HEK293 (cell line): ENCODE results near the gene RGS5.

ENCODE experiments used
- CTCF ChIA-PET: fragments of 350-600 bp; formaldehyde crosslinking; extraction: SDS; loops from one replicate; lab custom pipeline; 2021; ENCODE audit warnings: antibody characterized with exemption; lab: Yijun Ruan, JAX
- POLR2A ChIA-PET: fragments of 300-600 bp; formaldehyde crosslinking; extraction: SDS; loops from one replicate; lab custom pipeline; 2020; ENCODE audit warnings: antibody characterized with exemption, inconsistent platforms; lab: Yijun Ruan, JAX
- H3K27ac ChIP-seq: fragments of 200-500 bp; sonication (Bioruptor generic); 2 replicates; pipeline ENCODE4 v1.5.1; 2014; ENCODE audit warnings: low read depth, low read length, control low read depth, inconsistent platforms; ENCODE audit errors: extremely low read depth
- H3K36me3 ChIP-seq, 2 experiments: fragments of 200-500 bp in 1 of 2; sonication (Bioruptor generic) in 1 of 2; 1 replicate in 1 of 2; 2 replicates in 1 of 2; pipeline ENCODE4 v1.5.1; 2014 to 2017; ENCODE audit warnings: inconsistent platforms in 2 of 2, low read length in 2 of 2; ENCODE audit not compliant: control insufficient read depth in 2 of 2, insufficient read depth in 1 of 2
- H3K4me1 ChIP-seq: fragments of 200-500 bp; sonication (Bioruptor generic); 2 replicates; pipeline ENCODE4 v1.5.1; 2014; ENCODE audit warnings: mild to moderate bottlenecking, low read length, inconsistent platforms; ENCODE audit not compliant: control insufficient read depth, insufficient read depth
- H3K4me3 ChIP-seq: 2 replicates; pipeline ENCODE4 v1.5.1; 2011; ENCODE audit warnings: low read depth, mild to moderate bottlenecking, control low read depth, low read length, moderate library complexity
- H3K9me3 ChIP-seq: fragments of 200-500 bp; sonication (Bioruptor generic); 2 replicates; pipeline ENCODE4 v1.5.1; 2014; ENCODE audit warnings: low read depth, low read length, inconsistent platforms; ENCODE audit not compliant: control insufficient read depth, insufficient read depth
- EGR2 ChIP-seq: fragments of 450-650 bp; formaldehyde crosslinking; IDR thresholded peaks from 2 replicates; pipeline ENCODE4 v1.5.1; 2016; ENCODE audit warnings: low read depth, missing biosample characterization, missing genetic modification characterization
- KLF7 ChIP-seq: fragments of 450-650 bp; formaldehyde crosslinking; IDR thresholded peaks from 2 replicates; pipeline ENCODE4 v1.5.1; 2016; ENCODE audit warnings: missing biosample characterization, missing genetic modification characterization, borderline replicate concordance
- SALL2 ChIP-seq: fragments of 450-650 bp; formaldehyde crosslinking; IDR thresholded peaks from 2 replicates; pipeline ENCODE4 v1.5.0; 2017; ENCODE audit warnings: missing biosample characterization, mild to moderate bottlenecking, missing genetic modification characterization, borderline replicate concordance
- SCRT2 ChIP-seq: fragments of 450-650 bp; formaldehyde crosslinking; IDR thresholded peaks from 2 replicates; pipeline ENCODE4 v1.5.1; 2016; ENCODE audit warnings: missing biosample characterization, missing genetic modification characterization
- ZBTB1 ChIP-seq: fragments of 450-650 bp; formaldehyde crosslinking; IDR thresholded peaks from 2 replicates; pipeline ENCODE4 v1.5.1; 2016; ENCODE audit warnings: missing biosample characterization, missing genetic modification characterization
- ZBTB20 ChIP-seq: fragments of 450-650 bp; formaldehyde crosslinking; IDR thresholded peaks from 2 replicates; pipeline ENCODE4 v1.5.1; 2016; ENCODE audit warnings: missing biosample characterization, missing genetic modification characterization
- ZNF133 ChIP-seq: fragments of 450-650 bp; formaldehyde crosslinking; IDR thresholded peaks from 2 replicates; pipeline ENCODE4 v1.5.1; 2016; ENCODE audit warnings: missing biosample characterization, missing genetic modification characterization
- ZNF426 ChIP-seq: fragments of 450-650 bp; formaldehyde crosslinking; IDR thresholded peaks from 2 replicates; pipeline ENCODE4 v1.5.1; 2017; ENCODE audit warnings: missing biosample characterization, missing genetic modification characterization, mild to moderate bottlenecking, inconsistent platforms, moderate library complexity
- ZNF558 ChIP-seq: fragments of 450-650 bp; formaldehyde crosslinking; IDR thresholded peaks from 2 replicates; pipeline ENCODE4 v1.5.1; 2016; ENCODE audit warnings: missing biosample characterization, missing genetic modification characterization
- ZNF626 ChIP-seq: fragments of 450-650 bp; sonication (Bioruptor Pico); formaldehyde crosslinking; IDR thresholded peaks from 2 replicates; pipeline ENCODE4 v1.5.1; 2018; ENCODE audit warnings: missing biosample characterization, missing genetic modification characterization, inconsistent platforms
- TF ChIP-seq, protein P1 (sequence below): fragments of 450-650 bp; formaldehyde crosslinking; IDR thresholded peaks from 2 replicates; pipeline ENCODE4 v1.5.1; 2016; ENCODE audit warnings: missing biosample characterization, missing genetic modification characterization, borderline replicate concordance
- TF ChIP-seq, protein P2 (sequence below): fragments of 450-650 bp; formaldehyde crosslinking; IDR thresholded peaks from 2 replicates; pipeline ENCODE4 v1.5.1; 2016; ENCODE audit warnings: missing biosample characterization, missing genetic modification characterization
- TF ChIP-seq, protein P3 (sequence below): fragments of 450-650 bp; formaldehyde crosslinking; IDR thresholded peaks from 2 replicates; pipeline ENCODE4 v1.5.1; 2016; ENCODE audit warnings: missing biosample characterization, missing genetic modification characterization
- TF ChIP-seq, protein P4 (sequence below): fragments of 450-650 bp; formaldehyde crosslinking; IDR thresholded peaks from 2 replicates; pipeline ENCODE4 v1.5.1; 2016; ENCODE audit warnings: missing biosample characterization, missing genetic modification characterization

Gene RGS5

DNA sequence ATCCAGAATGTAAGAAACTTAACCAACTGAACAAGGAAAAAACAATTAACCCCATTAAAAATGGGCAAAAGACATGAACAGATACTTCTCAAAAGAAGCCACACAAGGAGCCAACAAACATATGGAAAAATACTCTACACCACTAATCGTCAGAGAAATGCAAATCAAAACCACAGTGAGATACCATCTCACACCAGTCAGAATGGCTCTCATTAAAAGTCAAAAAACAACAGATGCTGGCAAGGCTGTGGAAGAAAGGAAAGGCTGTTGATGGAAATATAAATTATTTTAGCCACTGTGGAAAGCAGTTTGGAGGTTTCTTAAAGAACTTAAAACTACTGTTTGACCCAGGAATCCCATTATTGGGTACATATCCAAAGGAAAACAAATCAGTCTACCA lies 82.3 kb downstream of the RGS5 start:
- Histone ChIP-seq H3K4me1 (no peaks in the 10 kb centered on the region), H3K27ac (no peak overlapping the region), H3K4me3 (no peak overlapping the region), H3K9me3 (no peaks in the 10 kb centered on the region), H3K36me3 (no peaks in the 10 kb centered on the region)
- ChIA-PET POLR2A (no interaction called here), CTCF (interaction anchor here (0.6 to 0.8 kb wide), 2 partner anchors 129 to 214 kb away, joined by 3 to 4 read pairs; no protein-coding TSS in a partner anchor)
- TF ChIP-seq SCRT2 (tag by site-specific recombination), result no peak

DNA sequence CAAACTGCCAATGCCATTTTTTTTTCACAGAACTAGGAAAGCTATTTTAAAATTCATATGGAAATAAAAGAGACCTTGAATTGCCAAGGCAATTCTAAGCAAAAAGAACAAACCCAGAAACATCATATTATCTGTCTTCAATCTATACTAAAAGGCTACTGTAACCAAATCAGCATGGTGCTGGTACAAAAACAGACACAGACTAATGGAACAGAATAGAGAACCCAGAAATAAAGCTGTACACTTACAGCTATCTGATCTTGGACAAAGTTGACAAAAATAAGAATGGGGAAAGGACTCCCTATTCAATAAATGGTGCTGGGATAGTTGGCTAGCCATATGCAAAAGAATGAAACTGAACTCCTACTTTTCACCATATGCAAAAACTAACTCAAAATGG lies 83.0 kb downstream of the RGS5 start:
- CTCF ChIA-PET, result interaction anchor here (0.6 to 0.8 kb wide), 2 partner anchors 128 to 213 kb away, joined by 3 to 4 read pairs; no protein-coding TSS in a partner anchor
- no peak overlapping the region for H3K27ac ChIP-seq
- H3K36me3 ChIP-seq, result no peaks in the 10 kb centered on the region
- no peaks in the 10 kb centered on the region for H3K9me3 ChIP-seq
- no peak for TF ChIP-seq ZNF426 (tag by site-specific recombination)
- no peak for TF ChIP-seq EGR2 (tag by site-specific recombination)
- TF ChIP-seq, protein P1, sequence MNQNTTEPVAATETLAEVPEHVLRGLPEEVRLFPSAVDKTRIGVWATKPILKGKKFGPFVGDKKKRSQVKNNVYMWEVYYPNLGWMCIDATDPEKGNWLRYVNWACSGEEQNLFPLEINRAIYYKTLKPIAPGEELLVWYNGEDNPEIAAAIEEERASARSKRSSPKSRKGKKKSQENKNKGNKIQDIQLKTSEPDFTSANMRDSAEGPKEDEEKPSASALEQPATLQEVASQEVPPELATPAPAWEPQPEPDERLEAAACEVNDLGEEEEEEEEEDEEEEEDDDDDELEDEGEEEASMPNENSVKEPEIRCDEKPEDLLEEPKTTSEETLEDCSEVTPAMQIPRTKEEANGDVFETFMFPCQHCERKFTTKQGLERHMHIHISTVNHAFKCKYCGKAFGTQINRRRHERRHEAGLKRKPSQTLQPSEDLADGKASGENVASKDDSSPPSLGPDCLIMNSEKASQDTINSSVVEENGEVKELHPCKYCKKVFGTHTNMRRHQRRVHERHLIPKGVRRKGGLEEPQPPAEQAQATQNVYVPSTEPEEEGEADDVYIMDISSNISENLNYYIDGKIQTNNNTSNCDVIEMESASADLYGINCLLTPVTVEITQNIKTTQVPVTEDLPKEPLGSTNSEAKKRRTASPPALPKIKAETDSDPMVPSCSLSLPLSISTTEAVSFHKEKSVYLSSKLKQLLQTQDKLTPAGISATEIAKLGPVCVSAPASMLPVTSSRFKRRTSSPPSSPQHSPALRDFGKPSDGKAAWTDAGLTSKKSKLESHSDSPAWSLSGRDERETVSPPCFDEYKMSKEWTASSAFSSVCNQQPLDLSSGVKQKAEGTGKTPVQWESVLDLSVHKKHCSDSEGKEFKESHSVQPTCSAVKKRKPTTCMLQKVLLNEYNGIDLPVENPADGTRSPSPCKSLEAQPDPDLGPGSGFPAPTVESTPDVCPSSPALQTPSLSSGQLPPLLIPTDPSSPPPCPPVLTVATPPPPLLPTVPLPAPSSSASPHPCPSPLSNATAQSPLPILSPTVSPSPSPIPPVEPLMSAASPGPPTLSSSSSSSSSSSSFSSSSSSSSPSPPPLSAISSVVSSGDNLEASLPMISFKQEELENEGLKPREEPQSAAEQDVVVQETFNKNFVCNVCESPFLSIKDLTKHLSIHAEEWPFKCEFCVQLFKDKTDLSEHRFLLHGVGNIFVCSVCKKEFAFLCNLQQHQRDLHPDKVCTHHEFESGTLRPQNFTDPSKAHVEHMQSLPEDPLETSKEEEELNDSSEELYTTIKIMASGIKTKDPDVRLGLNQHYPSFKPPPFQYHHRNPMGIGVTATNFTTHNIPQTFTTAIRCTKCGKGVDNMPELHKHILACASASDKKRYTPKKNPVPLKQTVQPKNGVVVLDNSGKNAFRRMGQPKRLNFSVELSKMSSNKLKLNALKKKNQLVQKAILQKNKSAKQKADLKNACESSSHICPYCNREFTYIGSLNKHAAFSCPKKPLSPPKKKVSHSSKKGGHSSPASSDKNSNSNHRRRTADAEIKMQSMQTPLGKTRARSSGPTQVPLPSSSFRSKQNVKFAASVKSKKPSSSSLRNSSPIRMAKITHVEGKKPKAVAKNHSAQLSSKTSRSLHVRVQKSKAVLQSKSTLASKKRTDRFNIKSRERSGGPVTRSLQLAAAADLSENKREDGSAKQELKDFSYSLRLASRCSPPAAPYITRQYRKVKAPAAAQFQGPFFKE (tag by site-specific recombination), result no peak
- no peak for TF ChIP-seq ZNF133
- TF ChIP-seq ZBTB1 (tag by site-specific recombination), result no peak
- TF ChIP-seq, protein P2, sequence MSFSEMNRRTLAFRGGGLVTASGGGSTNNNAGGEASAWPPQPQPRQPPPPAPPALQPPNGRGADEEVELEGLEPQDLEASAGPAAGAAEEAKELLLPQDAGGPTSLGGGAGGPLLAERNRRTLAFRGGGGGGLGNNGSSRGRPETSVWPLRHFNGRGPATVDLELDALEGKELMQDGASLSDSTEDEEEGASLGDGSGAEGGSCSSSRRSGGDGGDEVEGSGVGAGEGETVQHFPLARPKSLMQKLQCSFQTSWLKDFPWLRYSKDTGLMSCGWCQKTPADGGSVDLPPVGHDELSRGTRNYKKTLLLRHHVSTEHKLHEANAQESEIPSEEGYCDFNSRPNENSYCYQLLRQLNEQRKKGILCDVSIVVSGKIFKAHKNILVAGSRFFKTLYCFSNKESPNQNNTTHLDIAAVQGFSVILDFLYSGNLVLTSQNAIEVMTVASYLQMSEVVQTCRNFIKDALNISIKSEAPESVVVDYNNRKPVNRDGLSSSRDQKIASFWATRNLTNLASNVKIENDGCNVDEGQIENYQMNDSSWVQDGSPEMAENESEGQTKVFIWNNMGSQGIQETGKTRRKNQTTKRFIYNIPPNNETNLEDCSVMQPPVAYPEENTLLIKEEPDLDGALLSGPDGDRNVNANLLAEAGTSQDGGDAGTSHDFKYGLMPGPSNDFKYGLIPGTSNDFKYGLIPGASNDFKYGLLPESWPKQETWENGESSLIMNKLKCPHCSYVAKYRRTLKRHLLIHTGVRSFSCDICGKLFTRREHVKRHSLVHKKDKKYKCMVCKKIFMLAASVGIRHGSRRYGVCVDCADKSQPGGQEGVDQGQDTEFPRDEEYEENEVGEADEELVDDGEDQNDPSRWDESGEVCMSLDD (tag by site-specific recombination), result no peak
- TF ChIP-seq ZBTB20 (tag by site-specific recombination), result no peak
- no peak for TF ChIP-seq SALL2 (tag by site-specific recombination)
- no peak for TF ChIP-seq ZNF558
- TF ChIP-seq ZNF626, result no peak
- no peak for TF ChIP-seq KLF7 (tag by site-specific recombination)
- TF ChIP-seq, protein P3, sequence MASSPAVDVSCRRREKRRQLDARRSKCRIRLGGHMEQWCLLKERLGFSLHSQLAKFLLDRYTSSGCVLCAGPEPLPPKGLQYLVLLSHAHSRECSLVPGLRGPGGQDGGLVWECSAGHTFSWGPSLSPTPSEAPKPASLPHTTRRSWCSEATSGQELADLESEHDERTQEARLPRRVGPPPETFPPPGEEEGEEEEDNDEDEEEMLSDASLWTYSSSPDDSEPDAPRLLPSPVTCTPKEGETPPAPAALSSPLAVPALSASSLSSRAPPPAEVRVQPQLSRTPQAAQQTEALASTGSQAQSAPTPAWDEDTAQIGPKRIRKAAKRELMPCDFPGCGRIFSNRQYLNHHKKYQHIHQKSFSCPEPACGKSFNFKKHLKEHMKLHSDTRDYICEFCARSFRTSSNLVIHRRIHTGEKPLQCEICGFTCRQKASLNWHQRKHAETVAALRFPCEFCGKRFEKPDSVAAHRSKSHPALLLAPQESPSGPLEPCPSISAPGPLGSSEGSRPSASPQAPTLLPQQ (tag by site-specific recombination), result no peak
- TF ChIP-seq, protein P4, sequence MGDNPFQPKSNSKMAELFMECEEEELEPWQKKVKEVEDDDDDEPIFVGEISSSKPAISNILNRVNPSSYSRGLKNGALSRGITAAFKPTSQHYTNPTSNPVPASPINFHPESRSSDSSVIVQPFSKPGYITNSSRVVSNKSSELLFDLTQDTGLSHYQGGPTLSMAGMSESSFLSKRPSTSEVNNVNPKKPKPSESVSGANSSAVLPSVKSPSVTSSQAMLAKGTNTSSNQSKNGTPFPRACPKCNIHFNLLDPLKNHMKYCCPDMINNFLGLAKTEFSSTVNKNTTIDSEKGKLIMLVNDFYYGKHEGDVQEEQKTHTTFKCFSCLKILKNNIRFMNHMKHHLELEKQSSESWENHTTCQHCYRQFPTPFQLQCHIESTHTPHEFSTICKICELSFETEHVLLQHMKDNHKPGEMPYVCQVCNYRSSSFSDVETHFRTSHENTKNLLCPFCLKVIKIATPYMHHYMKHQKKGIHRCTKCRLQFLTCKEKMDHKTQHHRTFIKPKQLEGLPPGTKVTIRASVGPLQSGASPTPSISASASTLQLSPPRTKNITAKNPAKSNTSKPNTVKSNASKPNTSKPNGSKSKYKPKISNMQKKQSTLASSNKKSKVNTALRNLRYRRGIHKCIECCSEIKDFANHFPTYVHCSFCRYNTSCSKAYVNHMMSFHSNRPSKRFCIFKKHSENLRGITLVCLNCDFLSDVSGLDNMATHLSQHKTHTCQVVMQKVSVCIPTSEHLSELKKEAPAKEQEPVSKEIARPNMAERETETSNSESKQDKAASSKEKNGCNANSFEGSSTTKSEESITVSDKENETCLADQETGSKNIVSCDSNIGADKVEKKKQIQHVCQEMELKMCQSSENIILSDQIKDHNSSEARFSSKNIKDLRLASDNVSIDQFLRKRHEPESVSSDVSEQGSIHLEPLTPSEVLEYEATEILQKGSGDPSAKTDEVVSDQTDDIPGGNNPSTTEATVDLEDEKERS, result no peak
- H3K4me3 ChIP-seq, result no peak overlapping the region
- POLR2A ChIA-PET, result no interaction called here
- H3K4me1 ChIP-seq, result no peaks in the 10 kb centered on the region
